H1 (cell line): ENCODE measurements around the gene ZYX. TPM values are rescaled to one million over a fixed set of nuclear protein-coding genes. Genes with fewer than 3 reads are reported as not detected.
A peak's percentile ranks its signal among the peaks of the same experiment; 100 is the strongest.

Experiments used
- CTCF ChIA-PET: fragments of 300-600 bp; sonication (Branson Sonifier 250); formaldehyde crosslinking; loops from one replicate; lab custom pipeline; 2021; ENCODE audit not compliant: partially characterized antibody; lab: Charles Lee
- POLR2A ChIA-PET: fragments of 300-600 bp; sonication (Branson Sonifier 250); formaldehyde crosslinking; loops from one replicate; lab custom pipeline; 2021; ENCODE audit warnings: inconsistent platforms; ENCODE audit not compliant: partially characterized antibody; lab: Charles Lee
- DNase-seq, 2 experiments: peaks; one replicate each; pipeline versions ENCODE4 v3.0.0 to v3.0.0-alpha.2; 2010 to 2022; ENCODE audit warnings: low spot score in 2 of 2, low read depth in 1 of 2, mixed read lengths in 1 of 2
- FAIRE-seq: peaks from 2 replicates; lab custom pipeline; 2011; peaks lifted over from hg19 to GRCh38; lab: Jason Lieb, UNC
- H2AFZ ChIP-seq: 2 replicates; pipeline ENCODE4 v1.8.1; 2012; ENCODE audit warnings: low read length, inconsistent platforms
- H2AK5ac ChIP-seq: 2 replicates; pipeline ENCODE4 v1.6.1; 2013; ENCODE audit warnings: low read depth, low read length
- H2BK120ac ChIP-seq: replicated peaks from 2 replicates; pipeline ENCODE3; 2013; ENCODE audit warnings: low read depth, low read length, inconsistent platforms
- H2BK12ac ChIP-seq: 2 replicates; pipeline ENCODE4 v1.6.1; 2013; ENCODE audit warnings: low read depth, low read length
- H2BK15ac ChIP-seq: 2 replicates; pipeline ENCODE4 v1.6.1; 2013; ENCODE audit warnings: low read length
- H2BK20ac ChIP-seq: 2 replicates; pipeline ENCODE4 v1.6.1; 2013; ENCODE audit warnings: low read length
- H2BK5ac ChIP-seq: 2 replicates; pipeline ENCODE4 v1.6.1; 2013; ENCODE audit warnings: low read depth, low read length
- H3K14ac ChIP-seq: 2 replicates; pipeline ENCODE4 v1.6.1; 2013; ENCODE audit warnings: inconsistent platforms; ENCODE audit not compliant: insufficient read length
- H3K18ac ChIP-seq: 2 replicates; pipeline ENCODE4 v1.6.1; 2013; ENCODE audit warnings: low read length; ENCODE audit errors: extremely low read depth
- H3K23ac ChIP-seq: 2 replicates; pipeline ENCODE4 v1.6.1; 2013; ENCODE audit warnings: inconsistent platforms; ENCODE audit not compliant: insufficient read length
- H3K23me2 ChIP-seq: 2 replicates; pipeline ENCODE4 v1.6.1; 2013; ENCODE audit warnings: low read depth, low read length
- H3K27ac ChIP-seq: 2 replicates; pipeline ENCODE4 v1.6.1; 2011; ENCODE audit warnings: low read depth, low read length, inconsistent platforms
- H3K27me3 ChIP-seq, 4 experiments: replicated peaks in 1 of 4; 1 replicate in 1 of 4; 2 replicates in 3 of 4; pipeline versions ENCODE4 v1.6.1 to v1.8.1; 2011 to 2013; ENCODE audit warnings: low read length in 3 of 4, mild to moderate bottlenecking in 3 of 4, inconsistent platforms in 2 of 4, mixed read lengths in 2 of 4, moderate library complexity in 1 of 4; ENCODE audit not compliant: control insufficient read depth in 3 of 4, insufficient read depth in 3 of 4; ENCODE audit errors: extremely low read depth in 1 of 4
- H3K36me3 ChIP-seq, 4 experiments: 2 replicates each; pipeline versions ENCODE4 v1.6.1 to v1.8.1; 2011 to 2013; ENCODE audit warnings: mild to moderate bottlenecking in 4 of 4, low read length in 3 of 4, moderate library complexity in 2 of 4, control low read depth in 1 of 4, inconsistent platforms in 1 of 4; ENCODE audit not compliant: insufficient read depth in 4 of 4, control insufficient read depth in 2 of 4
- H3K4ac ChIP-seq: replicated peaks from 2 replicates; pipeline ENCODE3; 2013; ENCODE audit warnings: low read length, low read depth, mixed read lengths, inconsistent platforms; ENCODE audit not compliant: insufficient read length
- H3K4me1 ChIP-seq, 4 experiments: replicated peaks in 1 of 4; 1 replicate in 1 of 4; 2 replicates in 3 of 4; pipeline versions ENCODE4 v1.6.1 to v1.8.1; 2011 to 2013; ENCODE audit warnings: low read length in 3 of 4, inconsistent platforms in 2 of 4, mixed read lengths in 1 of 4; ENCODE audit not compliant: insufficient read depth in 4 of 4, control insufficient read depth in 3 of 4
- H3K4me2 ChIP-seq, 2 experiments: 2 replicates each; pipeline versions ENCODE4 v1.6.1 to v1.8.1; 2011 to 2013; ENCODE audit warnings: low read depth in 2 of 2, low read length in 2 of 2, control low read depth in 1 of 2, inconsistent platforms in 1 of 2, mild to moderate bottlenecking in 1 of 2; ENCODE audit not compliant: insufficient read depth in 1 of 2
- H3K4me3 ChIP-seq, 4 experiments: fragments of 200-600, 300-600 bp in 1 of 4; sonication (generic), shearing (Covaris generic), sonication (Bioruptor Twin) in 1 of 4; 2 replicates each; pipeline versions ENCODE4 v1.5.1 to v1.8.1; 2011 to 2016; ENCODE audit warnings: low read length in 4 of 4, low read depth in 3 of 4, control low read depth in 2 of 4, inconsistent platforms in 2 of 4, mild to moderate bottlenecking in 2 of 4, mixed read lengths in 1 of 4, moderate library complexity in 1 of 4; ENCODE audit not compliant: insufficient read depth in 2 of 4; ENCODE audit errors: extremely low read depth in 1 of 4
- H3K56ac ChIP-seq: replicated peaks from 2 replicates; pipeline ENCODE3; 2013; ENCODE audit warnings: low read depth, mild to moderate bottlenecking, mixed read lengths, low read length, inconsistent platforms; ENCODE audit not compliant: insufficient read length
- H3K79me1 ChIP-seq: 2 replicates; pipeline ENCODE4 v1.6.1; 2013; ENCODE audit warnings: low read depth, low read length, control low read depth
- H3K79me2 ChIP-seq, 2 experiments: 2 replicates each; pipeline versions ENCODE4 v1.6.1 to v1.8.1; 2012 to 2013; ENCODE audit warnings: low read length in 2 of 2, mild to moderate bottlenecking in 2 of 2, inconsistent platforms in 1 of 2; ENCODE audit not compliant: insufficient read depth in 2 of 2, control insufficient read depth in 1 of 2
- H3K9ac ChIP-seq, 4 experiments: replicated peaks in 1 of 4; 1 replicate in 1 of 4; 2 replicates in 3 of 4; pipeline versions ENCODE4 v1.6.1 to v1.8.1; 2011 to 2013; ENCODE audit warnings: low read depth in 3 of 4, low read length in 3 of 4, control low read depth in 2 of 4, mild to moderate bottlenecking in 2 of 4, moderate library complexity in 2 of 4, inconsistent platforms in 1 of 4; ENCODE audit errors: extremely low read depth in 1 of 4
- H3K9me3 ChIP-seq, 2 experiments: 2 replicates each; pipeline versions ENCODE4 v1.6.1 to v1.8.1; 2012 to 2013; ENCODE audit warnings: mild to moderate bottlenecking in 2 of 2, moderate library complexity in 2 of 2, control low read depth in 1 of 2, inconsistent platforms in 1 of 2, low read depth in 1 of 2, low read length in 1 of 2, mixed read lengths in 1 of 2; ENCODE audit not compliant: insufficient read depth in 2 of 2
- H4K20me1 ChIP-seq, 2 experiments: replicated peaks in 1 of 2; 2 replicates each; pipeline versions ENCODE3 to v1.8.1; 2011 to 2013; ENCODE audit warnings: inconsistent platforms in 2 of 2, low read length in 2 of 2, mild to moderate bottlenecking in 1 of 2; ENCODE audit not compliant: insufficient read depth in 2 of 2, control insufficient read depth in 1 of 2
- H4K5ac ChIP-seq: 2 replicates; pipeline ENCODE4 v1.6.1; 2013; ENCODE audit warnings: low read length, low read depth, mixed read lengths, inconsistent platforms; ENCODE audit not compliant: insufficient read length
- H4K8ac ChIP-seq: 2 replicates; pipeline ENCODE4 v1.8.0; 2013; ENCODE audit warnings: mild to moderate bottlenecking, moderate library complexity, low read length, inconsistent platforms; ENCODE audit not compliant: insufficient read depth; ENCODE audit errors: extremely low read depth
- H4K91ac ChIP-seq: replicated peaks from 2 replicates; pipeline ENCODE3; 2013; ENCODE audit warnings: low read length, mixed read lengths, inconsistent platforms; ENCODE audit not compliant: insufficient read length
- KDM1A ChIP-seq: fragments of 200-600, 300-600 bp; sonication (generic); IDR thresholded peaks from 2 replicates; pipeline ENCODE4 v1.7.1; 2016; ENCODE audit warnings: mild to moderate bottlenecking, low read length, borderline replicate concordance
- RXRA ChIP-seq: IDR thresholded peaks from 2 replicates; pipeline ENCODE4 v1.6.1; 2011; ENCODE audit warnings: low read depth, mild to moderate bottlenecking, low read length, moderate library complexity; ENCODE audit not compliant: insufficient read depth
- SIN3A ChIP-seq, 2 experiments: IDR thresholded peaks in 1 of 2; conservative IDR thresholded peaks in 1 of 2; 2 replicates each; pipeline ENCODE4 v1.6.1; 2011 to 2012; ENCODE audit warnings: low read length in 2 of 2, improper control_type of control experiment in 1 of 2, low read depth in 1 of 2, mild to moderate bottlenecking in 1 of 2
- TAF7 ChIP-seq: optimal IDR thresholded peaks from 2 replicates; pipeline ENCODE3; 2011; ENCODE audit warnings: low read depth, mild to moderate bottlenecking, inconsistent platforms, low read length, moderate library complexity, borderline replicate concordance
- TCF12 ChIP-seq: IDR thresholded peaks from 2 replicates; pipeline ENCODE4 v1.6.1; 2011; ENCODE audit warnings: low read depth, mild to moderate bottlenecking, low read length
- WGBS, 2 experiments: shearing (Covaris generic) in 1 of 2; methylation state at CpG; one replicate each; pipeline versions ENCODE4 v1.1.6 to v1.1.7; 2013 to 2015; ENCODE audit warnings: low lambda C conversion rate in 2 of 2, mixed read lengths in 2 of 2, inconsistent platforms in 1 of 2, low coverage in 1 of 2, missing lambda C conversion rate in 1 of 2; ENCODE audit not compliant: insufficient replicate concordance in 2 of 2, insufficient coverage in 1 of 2, insufficient read length in 1 of 2; ENCODE audit errors: extremely low coverage in 1 of 2, missing lambda C conversion rate in 1 of 2; 5-methylcytosine and 5-hydroxymethylcytosine counted together
- polyA plus RNA-seq, 7 experiments: library from polyadenylated mRNA; depleted of rRNA in 3 of 7; stranded (reverse) in 5 of 7; unstranded in 2 of 7; fragments of >200 nt in 5 of 7; fragments of 200-250 nt in 2 of 7; gene quantifications; 1 replicate in 5 of 7; 2 replicates in 1 of 7; 4 replicates in 1 of 7; pipeline versions ENCODE4 v1.2.1 to v1.2.3, GENCODE V29; 2011 to 2013; ENCODE audit warnings: missing spikeins in 2 of 7, mixed read lengths in 2 of 7
- total RNA-seq: library from RNA; stranded (reverse); fragmentation: NEBNext Ultra II Directional; extraction: Animal tissue kit (Norgen Biotek cat#: 25700); gene quantifications from 2 replicates; pipeline ENCODE4 v1.2.1, GENCODE V29; 2021

The ZYX gene
- total and polyA plus RNA-seq, 2 of the 8 experiments (the other 6 are each of a cell fraction or from before 2014, with no cell fraction given): 40.6 to 159 TPM

- FAIRE-seq: no peak
- TF ChIP-seq SIN3A (conservative IDR thresholded peaks at IDR 0.05 in 1 of 2, IDR thresholded peaks at IDR 0.05 in 1 of 2; ENCODE audit: low read depth in 1 of 2, low read length in 2 of 2): no peak
- no peak for TF ChIP-seq KDM1A
- no peak for TF ChIP-seq TCF12
- TF ChIP-seq RXRA: no peak
- TF ChIP-seq TAF7: no peak
These were observed 21.3 kb upstream of the ZYX start for GRCh38 chr7:143359771-143360353.

More at GRCh38 chr7:143359771-143360353, 21.3 kb upstream of the ZYX start:
- no peak overlapping the region for H2AK5ac ChIP-seq
- no peak for DNase-seq
- H2BK15ac ChIP-seq: 0 out of 2 replicates have a peak overlapping the region, but pooled peaks have one; percentile 92
- no peak overlapping the region for H2BK120ac ChIP-seq
- H2BK20ac ChIP-seq: no peak overlapping the region
- ChIA-PET POLR2A (interaction anchor here (1.0 to 18.8 kb wide), 5 partner anchors 11 to 48 kb away, joined by 3 to 233 read pairs (median 8); partner anchors contain the start of gene ZYX), CTCF (interaction anchor here (0.6 to 7.1 kb wide), 11 partner anchors 9 to 55 kb away, joined by 3 to 29 read pairs (median 10); partner anchors contain the start of gene ZYX)
- peaks cover 0 to 13% (median 8%) of the 10 kb centered on the region in 4 experiments; a peak in 4 of 7 replicates for H3K27me3 ChIP-seq
- H3K23me2 ChIP-seq: peaks cover 16% of the 10 kb centered on the region
- no peak overlapping the region for H2BK5ac ChIP-seq
- no peak overlapping the region for H4K5ac ChIP-seq
- H4K91ac ChIP-seq: peak overlapping the region; percentile 20
- H3K79me1 ChIP-seq: no peaks in the 10 kb centered on the region
- H3K4me1 ChIP-seq: peaks cover 4 to 12% (median 10%) of the 10 kb centered on the region in 4 experiments
- no peak overlapping the region for H2BK12ac ChIP-seq
- no peaks in the 10 kb centered on the region for H3K9me3 ChIP-seq
- no peak overlapping the region for H3K4ac ChIP-seq
- no peak overlapping the region for H3K56ac ChIP-seq
- H3K4me3 ChIP-seq: no peak overlapping the region
- H3K18ac ChIP-seq: no peak overlapping the region
- no peaks in the 10 kb centered on the region for H4K20me1 ChIP-seq
- 86% methylated on average over 8 of the region's 11 CpGs; no CpG with 5 or more reads in 1 of the 2 experiments for whole genome bisulfite sequencing, 2 experiments
- no peak overlapping the region for H2AFZ ChIP-seq
- H3K27ac ChIP-seq: no peak overlapping the region
- H3K4me2 ChIP-seq: peak overlapping the region in 1 of 2 experiments; percentile 100; a peak in 1 of 4 replicates
- H3K36me3 ChIP-seq: peaks cover 2 to 29% (median 16%) of the 10 kb centered on the region in 4 experiments; a peak in 6 of 8 replicates
- no peak overlapping the region for H4K8ac ChIP-seq
- no peak overlapping the region for H3K23ac ChIP-seq
- H3K9ac ChIP-seq: no peak overlapping the region
- no peaks in the 10 kb centered on the region for H3K79me2 ChIP-seq
- H3K14ac ChIP-seq: no peak overlapping the region
